Measurements from ENCODE around the gene RGS7BP. TPM values are rescaled to one million over a fixed set of nuclear protein-coding genes. Genes with fewer than 3 reads are reported as not detected.

RGS7BP gene
- polyA plus RNA-seq, 3 donors: not detected

DNA sequence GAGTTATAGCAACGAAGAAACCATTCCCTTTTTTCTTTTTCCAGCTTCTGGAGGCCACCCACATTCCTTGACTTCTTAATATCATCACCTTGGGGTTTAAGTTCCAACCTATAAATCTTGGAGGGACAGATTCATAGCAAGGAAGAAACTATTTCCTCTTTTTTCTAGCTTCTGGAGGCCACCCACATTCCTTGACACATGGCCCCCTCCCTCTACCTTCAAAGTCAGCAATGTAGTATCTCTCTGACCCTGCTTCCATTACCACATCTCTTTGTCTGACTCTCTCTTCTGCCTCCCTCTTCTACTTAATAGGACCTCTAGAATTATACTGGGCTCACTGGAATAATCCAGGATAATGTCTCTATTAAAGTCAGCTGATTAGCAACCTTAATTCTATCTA, 149.8 kb downstream of the RGS7BP start:
- no CpG with 5 or more reads among the region's 1 CpG for WGBS (ENCODE audit: insufficient coverage)
- Histone ChIP-seq H3K27ac (ENCODE audit: low read depth in 1 of 2, low read length in 2 of 2) (no peak overlapping the region), H3K4me3 (replicated peaks in 1 of 3; ENCODE audit: low read depth in 2 of 3, low read length in 3 of 3) (no peak overlapping the region), H3K9ac (ENCODE audit: insufficient read depth, low read length, poor library complexity, severe bottlenecking) (no peak overlapping the region), H3K9me3 (replicated peaks in 1 of 2; ENCODE audit: control insufficient read depth in 1 of 2, insufficient read depth in 1 of 2, low read length in 2 of 2) (peaks cover 0 to 8% of the 10 kb centered on the region in 2 donors), H2AFZ (ENCODE audit: insufficient read depth, low read depth, low read length, poor library complexity, severe bottlenecking) (no peak overlapping the region), H3K27me3 (ENCODE audit: control insufficient read depth in 2 of 2, insufficient read depth in 2 of 2, low read length in 2 of 2) (no peaks in the 10 kb centered on the region), H3K4me1 (ENCODE audit: control insufficient read depth in 1 of 2, insufficient read depth in 2 of 2, low read length in 2 of 2) (no peaks in the 10 kb centered on the region), H3K79me2 (ENCODE audit: insufficient read depth, low read length) (no peaks in the 10 kb centered on the region), H4K20me1 (ENCODE audit: insufficient read depth, low read length) (no peaks in the 10 kb centered on the region), H3K36me3 (replicated peaks in 1 of 2; ENCODE audit: control insufficient read depth in 1 of 2, insufficient read depth in 2 of 2, low read length in 2 of 2) (no peaks in the 10 kb centered on the region), H3K4me2 (replicated peaks; ENCODE audit: extremely low read depth, low read length, poor library complexity, severe bottlenecking) (no peak overlapping the region)
- Mint-ChIP-seq H3K9me3 (peaks cover 8 to 24% (median 15%) of the 10 kb centered on the region in 7 donors), H3K36me3 (no peaks in the 10 kb centered on the region), H3K27ac (peak overlapping the region in 1 of 7 donors; percentile 15), H3K4me1 (no peaks in the 10 kb centered on the region), H3K4me3 (no peak overlapping the region), H3K27me3 (ENCODE audit: low read depth in 3 of 3) (peaks cover 0 to 2% (median 2%) of the 10 kb centered on the region in 3 donors)
- intact Hi-C loops (cut with micrococcal nuclease): no loop called here
- TF ChIP-seq, protein P1, sequence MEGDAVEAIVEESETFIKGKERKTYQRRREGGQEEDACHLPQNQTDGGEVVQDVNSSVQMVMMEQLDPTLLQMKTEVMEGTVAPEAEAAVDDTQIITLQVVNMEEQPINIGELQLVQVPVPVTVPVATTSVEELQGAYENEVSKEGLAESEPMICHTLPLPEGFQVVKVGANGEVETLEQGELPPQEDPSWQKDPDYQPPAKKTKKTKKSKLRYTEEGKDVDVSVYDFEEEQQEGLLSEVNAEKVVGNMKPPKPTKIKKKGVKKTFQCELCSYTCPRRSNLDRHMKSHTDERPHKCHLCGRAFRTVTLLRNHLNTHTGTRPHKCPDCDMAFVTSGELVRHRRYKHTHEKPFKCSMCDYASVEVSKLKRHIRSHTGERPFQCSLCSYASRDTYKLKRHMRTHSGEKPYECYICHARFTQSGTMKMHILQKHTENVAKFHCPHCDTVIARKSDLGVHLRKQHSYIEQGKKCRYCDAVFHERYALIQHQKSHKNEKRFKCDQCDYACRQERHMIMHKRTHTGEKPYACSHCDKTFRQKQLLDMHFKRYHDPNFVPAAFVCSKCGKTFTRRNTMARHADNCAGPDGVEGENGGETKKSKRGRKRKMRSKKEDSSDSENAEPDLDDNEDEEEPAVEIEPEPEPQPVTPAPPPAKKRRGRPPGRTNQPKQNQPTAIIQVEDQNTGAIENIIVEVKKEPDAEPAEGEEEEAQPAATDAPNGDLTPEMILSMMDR (IDR thresholded peaks at IDR 0.05): no peak
- no peak for DNase-seq

DNA sequence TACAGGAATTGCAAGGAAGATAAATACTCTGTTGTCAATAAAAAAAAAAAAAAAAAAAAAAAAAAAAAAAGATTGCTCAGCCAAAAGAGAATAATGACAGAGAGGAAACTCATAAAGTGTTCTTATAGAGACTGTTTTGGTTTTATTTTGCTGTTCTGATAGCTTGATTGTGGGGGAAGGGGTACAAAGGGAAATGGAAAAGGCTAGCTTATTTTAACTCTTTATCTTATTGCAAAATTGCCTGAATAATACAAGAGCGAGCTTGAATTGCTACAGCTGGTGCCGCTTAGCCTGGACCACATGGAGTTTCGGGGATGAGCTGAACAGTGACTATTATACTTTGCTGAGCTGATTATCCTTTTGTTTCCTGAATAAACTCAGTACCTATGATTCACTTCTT, 153.5 kb downstream of the RGS7BP start:
- Mint-ChIP-seq H3K9me3 (peaks cover 5 to 15% (median 10%) of the 10 kb centered on the region in 7 donors), H3K36me3 (no peaks in the 10 kb centered on the region), H3K27me3 (ENCODE audit: low read depth in 3 of 3) (peaks cover 0 to 6% (median 3%) of the 10 kb centered on the region in 3 donors), H3K27ac (no peak overlapping the region), H3K4me1 (no peaks in the 10 kb centered on the region), H3K4me3 (no peak overlapping the region)
- H3K79me2 ChIP-seq (ENCODE audit: insufficient read depth, low read length): no peaks in the 10 kb centered on the region
- no peak for DNase-seq
- no peaks in the 10 kb centered on the region for H3K36me3 ChIP-seq (replicated peaks in 1 of 2; ENCODE audit: control insufficient read depth in 1 of 2, insufficient read depth in 2 of 2, low read length in 2 of 2)
- H3K9ac ChIP-seq (ENCODE audit: insufficient read depth, low read length, poor library complexity, severe bottlenecking): no peak overlapping the region
- peaks cover 0 to 3% of the 10 kb centered on the region in 2 donors for H3K9me3 ChIP-seq (replicated peaks in 1 of 2; ENCODE audit: control insufficient read depth in 1 of 2, insufficient read depth in 1 of 2, low read length in 2 of 2)
- H2AFZ ChIP-seq (ENCODE audit: insufficient read depth, low read depth, low read length, poor library complexity, severe bottlenecking): no peak overlapping the region
- no peak overlapping the region for H3K4me2 ChIP-seq (replicated peaks; ENCODE audit: extremely low read depth, low read length, poor library complexity, severe bottlenecking)
- no peaks in the 10 kb centered on the region for H3K27me3 ChIP-seq (ENCODE audit: control insufficient read depth in 2 of 2, insufficient read depth in 2 of 2, low read length in 2 of 2)
- TF ChIP-seq, protein P1 (IDR thresholded peaks at IDR 0.05): no peak
- no CpG with 5 or more reads among the region's 3 CpGs for WGBS (ENCODE audit: insufficient coverage)
- H3K27ac ChIP-seq (ENCODE audit: low read depth in 1 of 2, low read length in 2 of 2): no peak overlapping the region
- H3K4me1 ChIP-seq (ENCODE audit: control insufficient read depth in 1 of 2, insufficient read depth in 2 of 2, low read length in 2 of 2): no peaks in the 10 kb centered on the region
- H3K4me3 ChIP-seq (replicated peaks in 1 of 3; ENCODE audit: low read depth in 2 of 3, low read length in 3 of 3): no peak overlapping the region
- no peaks in the 10 kb centered on the region for H4K20me1 ChIP-seq (ENCODE audit: insufficient read depth, low read length)
- intact Hi-C loops (cut with micrococcal nuclease): no loop called here

Small RNA genes lying within 50 kb of the gene (small RNA-seq; reads per million reads assigned to genes)
- gene RN7SL169P (ENCODE audit: insufficient read length, low read depth): not detected
- not detected for gene RNU6-294P (ENCODE audit: insufficient read length, low read depth)

Other genes with a start within 250 kb of the RGS7BP start
- not detected for gene SHISAL2B, start 184.5 kb downstream of the RGS7BP start, polyA plus RNA-seq

All from CD14-positive monocyte (primary cell).